IPS DF 19.7 (cell line): ENCODE data around the gene RAB35.
"Not testable (repeated sequence)": the region's sequence is repeated elsewhere in the genome, so short reads cannot be mapped to it uniquely, and the experiment has no call there.

Source experiments
- DNase-seq: peaks from one replicate; pipeline ENCODE4 v3.0.0-alpha.2; 2013; ENCODE audit warnings: low read depth, low spot score

RAB35 gene

GRCh38 chr12:120060717-120061116, 55.8 kb downstream of the RAB35 start:
- DNase-seq: no peak

GRCh38 chr12:120060196-120060595, 56.4 kb downstream of the RAB35 start:
- no peak for DNase-seq

- no peak for DNase-seq
These were observed 59.8 kb downstream of the RAB35 start for GRCh38 chr12:120056739-120057138.

- no peak for DNase-seq
These were observed 61.1 kb downstream of the RAB35 start for GRCh38 chr12:120055231-120056000.

GRCh38 chr12:120054293-120054692, 62.3 kb downstream of the RAB35 start:
- no peak for DNase-seq

GRCh38 chr12:120051535-120051934, 65.0 kb downstream of the RAB35 start:
- no peak for DNase-seq

GRCh38 chr12:120049426-120049825, 67.1 kb downstream of the RAB35 start:
- DNase-seq: no peak

- no peak for DNase-seq
These were observed 68.3 kb downstream of the RAB35 start for GRCh38 chr12:120048263-120048662.

GRCh38 chr12:120047072-120047471, 69.5 kb downstream of the RAB35 start:
- DNase-seq: no peak

GRCh38 chr12:120045367-120045766, 71.2 kb downstream of the RAB35 start:
- not testable (repeated sequence) for DNase-seq
